ENCODE measurements around the gene APOO.
"Not testable (repeated sequence)": the region's sequence is repeated elsewhere in the genome, so short reads cannot be mapped to it uniquely, and the experiment has no call there.

APOO gene

GRCh38 chrX:23859238-23859637, 48.5 kb downstream of the APOO start:
- DNase-seq (ENCODE audit: low read depth) = not testable (repeated sequence)

- no peak for DNase-seq (ENCODE audit: low read depth)
Measured at GRCh38 chrX:23857935-23858334, 49.8 kb downstream of the APOO start.

- no peak for DNase-seq (ENCODE audit: low read depth)
Measured at GRCh38 chrX:23857363-23857762, 50.4 kb downstream of the APOO start.

- DNase-seq (ENCODE audit: low read depth) = no peak
Measured at GRCh38 chrX:23855569-23855968, 52.2 kb downstream of the APOO start.

- DNase-seq (ENCODE audit: low read depth) = no peak
Measured at GRCh38 chrX:23854945-23855344, 52.8 kb downstream of the APOO start.

- no peak for DNase-seq (ENCODE audit: low read depth)
Measured at GRCh38 chrX:23854122-23854521, 53.6 kb downstream of the APOO start.

- no peak for DNase-seq (ENCODE audit: low read depth)
Measured at GRCh38 chrX:23851544-23851943, 56.2 kb downstream of the APOO start.

GRCh38 chrX:23849241-23849640, 58.5 kb downstream of the APOO start:
- no peak for DNase-seq (ENCODE audit: low read depth)

GRCh38 chrX:23845351-23845817, 62.4 kb downstream of the APOO start:
- DNase-seq (ENCODE audit: low read depth) = no peak

- no peak for DNase-seq (ENCODE audit: low read depth)
Measured at GRCh38 chrX:23844502-23845138, 63.1 kb downstream of the APOO start.

- no peak for DNase-seq (ENCODE audit: low read depth)
Measured at GRCh38 chrX:23841847-23842522, 65.8 kb downstream of the APOO start.

GRCh38 chrX:23840674-23841073, 67.1 kb downstream of the APOO start:
- DNase-seq (ENCODE audit: low read depth) = no peak

GRCh38 chrX:23838953-23839352, 68.8 kb downstream of the APOO start:
- no peak for DNase-seq (ENCODE audit: low read depth)

- DNase-seq (ENCODE audit: low read depth) = no peak
Measured at GRCh38 chrX:23832721-23833120, 75.0 kb downstream of the APOO start.

- no peak for DNase-seq (ENCODE audit: low read depth)
Measured at GRCh38 chrX:23828881-23829280, 78.9 kb downstream of the APOO start.

- DNase-seq (ENCODE audit: low read depth) = no peak
Measured at GRCh38 chrX:23826653-23827052, 81.1 kb downstream of the APOO start.

- DNase-seq (ENCODE audit: low read depth) = no peak
Measured at GRCh38 chrX:23826216-23826615, 81.5 kb downstream of the APOO start.

GRCh38 chrX:23825675-23826074, 82.1 kb downstream of the APOO start:
- DNase-seq (ENCODE audit: low read depth) = no peak

GRCh38 chrX:23822841-23823240, 84.9 kb downstream of the APOO start:
- no peak for DNase-seq (ENCODE audit: low read depth)

GRCh38 chrX:23822397-23822796, 85.3 kb downstream of the APOO start:
- no peak for DNase-seq (ENCODE audit: low read depth)

GRCh38 chrX:23821847-23822246, 85.9 kb downstream of the APOO start:
- DNase-seq (ENCODE audit: low read depth) = no peak

GRCh38 chrX:23820235-23820782, 87.4 kb downstream of the APOO start:
- DNase-seq (ENCODE audit: low read depth) = no peak

GRCh38 chrX:23819385-23820234, 88.1 kb downstream of the APOO start:
- DNase-seq (ENCODE audit: low read depth) = no peak

All from stimulated activated CD8-positive, alpha-beta memory T cell treated with anti-CD3 and anti-CD28 coated beads, Interleukin-12 subunit alpha, Interleukin-12 subunit beta, amount 100 ng/mL, for 4 hours (primary cell).